ENCODE results near the gene ITPR2.

GRCh38 chr12:26732005-26732908 lies 100.7 kb downstream of the ITPR2 start:
- no peak for TF ChIP-seq EZH2 (IDR thresholded peaks at IDR 0.05; ENCODE audit: low read length, unreplicated experiment)
- no peak for TF ChIP-seq CTCF (conservative IDR thresholded peaks at IDR 0.05; ENCODE audit: low read depth, low read length)
- TF ChIP-seq EZH2phosphoT487 (IDR thresholded peaks at IDR 0.05; ENCODE audit: borderline replicate concordance, low read length) = no peak

Measured in PC-3 (cell line).